GM19438 (cell line): ENCODE measurements around the gene PALM3.
A peak's percentile ranks its signal among the peaks of the same experiment; 100 is the strongest.
"Not testable (repeated sequence)": the region's sequence is repeated elsewhere in the genome, so short reads cannot be mapped to it uniquely, and the experiment has no call there.

Experiments
- ATAC-seq: cut with Tn5 transposase; IDR thresholded peaks from one replicate; pipeline ENCODE4 v1.9.1; 2021; ENCODE audit warnings: low read depth; ENCODE audit not compliant: unreplicated experiment

The PALM3 gene

GRCh38 chr19:14035706-14036105 lies 26.2 kb downstream of the PALM3 start:
- no peak for ATAC-seq

GRCh38 chr19:14035159-14035558 lies 26.7 kb downstream of the PALM3 start:
- not testable (repeated sequence) for ATAC-seq

GRCh38 chr19:14033946-14034345 lies 27.9 kb downstream of the PALM3 start:
- no peak for ATAC-seq

- peak; percentile 62 for ATAC-seq
Measured at GRCh38 chr19:14031719-14032480, 30.0 kb downstream of the PALM3 start, which contains the start of gene IL27RA. TSS of gene IL27RA (plus strand) at chr19:14031762. CDS start at chr19:14031873, 111 bp downstream.

- ATAC-seq = no peak
Measured at GRCh38 chr19:14030997-14031718, 30.7 kb downstream of the PALM3 start.

- ATAC-seq = no peak
Measured at GRCh38 chr19:14028901-14029300, 33.0 kb downstream of the PALM3 start.

- no peak for ATAC-seq
Measured at GRCh38 chr19:14027856-14028450, 33.9 kb downstream of the PALM3 start, which contains the start of gene RLN3. TSS of gene RLN3 (plus strand) at chr19:14028148. CDS start at chr19:14028205, 57 bp downstream.

GRCh38 chr19:14026652-14027192 lies 35.2 kb downstream of the PALM3 start:
- not testable (repeated sequence) for ATAC-seq

GRCh38 chr19:14023404-14024235 lies 38.3 kb downstream of the PALM3 start:
- no peak for ATAC-seq

GRCh38 chr19:14022469-14022868 lies 39.4 kb downstream of the PALM3 start:
- no peak for ATAC-seq

GRCh38 chr19:14021474-14021873 lies 40.4 kb downstream of the PALM3 start:
- no peak for ATAC-seq

- ATAC-seq = not testable (repeated sequence)
Measured at GRCh38 chr19:14019739-14020138, 42.1 kb downstream of the PALM3 start.

GRCh38 chr19:14019100-14019499 lies 42.8 kb downstream of the PALM3 start:
- ATAC-seq = no peak

GRCh38 chr19:14015524-14016035 lies 46.3 kb downstream of the PALM3 start:
- peak; percentile 73 for ATAC-seq

- no peak for ATAC-seq
Measured at GRCh38 chr19:14012378-14012915, 49.4 kb downstream of the PALM3 start.

GRCh38 chr19:14006766-14007562 lies 54.9 kb downstream of the PALM3 start:
- peak; percentile 35 for ATAC-seq

GRCh38 chr19:14006085-14006765 lies 55.7 kb downstream of the PALM3 start, which contains the start of gene RFX1:
TSS of gene RFX1 (minus strand) at chr19:14006320. CDS start at chr19:13993843, 12,477 bp downstream.
- peak; percentile 70 for ATAC-seq
